CD14-positive monocyte (primary cell): ENCODE data around the gene ZNF423. TPM values are rescaled to one million over a fixed set of nuclear protein-coding genes. Genes with fewer than 3 reads are reported as not detected.

Experiments used
- DNase-seq, 3 donors: peaks; one replicate each; pipeline ENCODE4 v3.0.0-alpha.2; 2011 to 2022
- H2AFZ ChIP-seq: 2 replicates; pipeline ENCODE4 v1.6.0; 2012; ENCODE audit warnings: mild to moderate bottlenecking, low read depth, low read length, inconsistent platforms; ENCODE audit not compliant: insufficient read depth, poor library complexity, severe bottlenecking
- H3K27ac ChIP-seq, 2 donors: 1 replicate in 1 of 2; 2 replicates in 1 of 2; pipeline ENCODE4 v1.5.1; 2012 to 2013; ENCODE audit warnings: low read length in 2 of 2, control low read depth in 1 of 2, inconsistent platforms in 1 of 2, low read depth in 1 of 2, mild to moderate bottlenecking in 1 of 2
- H3K27me3 ChIP-seq, 2 donors: one replicate each; pipeline versions ENCODE4 v1.6.0 to v1.6.1; 2011 to 2013; ENCODE audit warnings: low read length in 2 of 2; ENCODE audit not compliant: control insufficient read depth in 2 of 2, insufficient read depth in 2 of 2
- H3K36me3 ChIP-seq, 2 donors: replicated peaks in 1 of 2; 1 replicate in 1 of 2; 2 replicates in 1 of 2; pipeline versions ENCODE4 v1.5.1 to v1.6.1; 2012 to 2013; ENCODE audit warnings: low read length in 2 of 2, control low read depth in 1 of 2, inconsistent platforms in 1 of 2, mild to moderate bottlenecking in 1 of 2; ENCODE audit not compliant: insufficient read depth in 2 of 2, control insufficient read depth in 1 of 2
- H3K4me1 ChIP-seq, 2 donors: 1 replicate in 1 of 2; 2 replicates in 1 of 2; pipeline versions ENCODE4 v1.5.1 to v1.6.1; 2012 to 2013; ENCODE audit warnings: low read length in 2 of 2, control low read depth in 1 of 2, inconsistent platforms in 1 of 2, mild to moderate bottlenecking in 1 of 2, moderate library complexity in 1 of 2; ENCODE audit not compliant: insufficient read depth in 2 of 2, control insufficient read depth in 1 of 2
- H3K4me2 ChIP-seq: replicated peaks from 2 replicates; pipeline ENCODE3; 2012; ENCODE audit warnings: low read length, moderate library complexity, mild to moderate bottlenecking; ENCODE audit not compliant: poor library complexity, severe bottlenecking; ENCODE audit errors: extremely low read depth
- H3K4me3 ChIP-seq, 3 experiments: fragments of 200-600 bp in 1 of 3; sonication (generic) in 1 of 3; replicated peaks in 1 of 3; 1 replicate in 2 of 3; 2 replicates in 1 of 3; pipeline ENCODE4 v1.5.1; 2011 to 2013; ENCODE audit warnings: low read length in 3 of 3, mild to moderate bottlenecking in 3 of 3, control low read depth in 2 of 3, low read depth in 2 of 3, inconsistent platforms in 1 of 3, moderate library complexity in 1 of 3
- H3K79me2 ChIP-seq: 2 replicates; pipeline ENCODE4 v1.6.0; 2012; ENCODE audit warnings: mild to moderate bottlenecking, control low read depth, inconsistent platforms, low read length, moderate library complexity; ENCODE audit not compliant: insufficient read depth
- H3K9ac ChIP-seq: 2 replicates; pipeline ENCODE4 v1.6.0; 2017; ENCODE audit warnings: low read length, mild to moderate bottlenecking; ENCODE audit not compliant: insufficient read depth, poor library complexity, severe bottlenecking
- H3K9me3 ChIP-seq, 2 donors: replicated peaks in 1 of 2; 1 replicate in 1 of 2; 2 replicates in 1 of 2; pipeline versions ENCODE4 v1.5.1 to v1.6.1; 2012 to 2013; ENCODE audit warnings: low read length in 2 of 2, control low read depth in 1 of 2; ENCODE audit not compliant: control insufficient read depth in 1 of 2, insufficient read depth in 1 of 2
- H4K20me1 ChIP-seq: 2 replicates; pipeline ENCODE4 v1.6.0; 2012; ENCODE audit warnings: mild to moderate bottlenecking, low read length, control low read depth, moderate library complexity; ENCODE audit not compliant: insufficient read depth
- H3K27ac Mint-ChIP-seq, 7 donors: one replicate each; pipeline ENCODE4 v1.8.0; 2020; ENCODE audit warnings: mild to moderate bottlenecking in 7 of 7, mixed read lengths in 7 of 7, moderate library complexity in 6 of 7, inconsistent platforms in 2 of 7
- H3K27me3 Mint-ChIP-seq, 3 donors: one replicate each; pipeline ENCODE4 v1.8.0; 2021 to 2022; ENCODE audit warnings: low read depth in 3 of 3, mild to moderate bottlenecking in 3 of 3, mixed read lengths in 3 of 3, moderate library complexity in 3 of 3, inconsistent platforms in 1 of 3
- H3K36me3 Mint-ChIP-seq, 2 donors: one replicate each; pipeline ENCODE4 v1.8.0; 2020; ENCODE audit warnings: mixed read lengths in 2 of 2, inconsistent platforms in 1 of 2, mild to moderate bottlenecking in 1 of 2
- H3K4me1 Mint-ChIP-seq: one replicate; pipeline ENCODE4 v1.8.0; 2020; ENCODE audit warnings: mild to moderate bottlenecking, mixed read lengths
- H3K4me3 Mint-ChIP-seq, 2 donors: one replicate each; pipeline ENCODE4 v1.8.0; 2020; ENCODE audit warnings: mild to moderate bottlenecking in 2 of 2, mixed read lengths in 2 of 2, moderate library complexity in 1 of 2
- H3K9me3 Mint-ChIP-seq, 7 donors: one replicate each; pipeline ENCODE4 v1.8.0; 2020 to 2022; ENCODE audit warnings: mixed read lengths in 7 of 7, mild to moderate bottlenecking in 6 of 7, moderate library complexity in 6 of 7, inconsistent platforms in 2 of 7
- whole genome bisulfite sequencing: methylation state at CpG from one replicate; pipeline ENCODE4 v1.1.5; 2013; ENCODE audit warnings: missing lambda C conversion rate; ENCODE audit not compliant: insufficient coverage; 5-methylcytosine and 5-hydroxymethylcytosine counted together
- intact Hi-C, 2 donors: fragments of 100-400 bp; cut with micrococcal nuclease; formaldehyde crosslinking; loops; one replicate each; pipeline versions ENCODE4 v1.15.0 to v1.15.1; 2023
- polyA plus RNA-seq, 3 donors: library from polyadenylated mRNA; depleted of rRNA in 1 of 3; unstranded in 2 of 3; stranded (reverse) in 1 of 3; fragments of 300-500 nt in 2 of 3; fragments of >200 nt in 1 of 3; fragmentation: Illumina TruSeq in 2 of 3; gene quantifications; 1 replicate in 2 of 3; 2 replicates in 1 of 3; pipeline ENCODE4 v1.2.3, GENCODE V29; 2012 to 2021
- TF ChIP-seq, protein P1 (sequence below): fragments of 200-600 bp; IDR thresholded peaks from one replicate; pipeline ENCODE4 v1.8.0; 2022; ENCODE audit warnings: antibody characterized with exemption, mild to moderate bottlenecking

The ZNF423 gene
- polyA plus RNA-seq, 3 donors: not detected

DNA sequence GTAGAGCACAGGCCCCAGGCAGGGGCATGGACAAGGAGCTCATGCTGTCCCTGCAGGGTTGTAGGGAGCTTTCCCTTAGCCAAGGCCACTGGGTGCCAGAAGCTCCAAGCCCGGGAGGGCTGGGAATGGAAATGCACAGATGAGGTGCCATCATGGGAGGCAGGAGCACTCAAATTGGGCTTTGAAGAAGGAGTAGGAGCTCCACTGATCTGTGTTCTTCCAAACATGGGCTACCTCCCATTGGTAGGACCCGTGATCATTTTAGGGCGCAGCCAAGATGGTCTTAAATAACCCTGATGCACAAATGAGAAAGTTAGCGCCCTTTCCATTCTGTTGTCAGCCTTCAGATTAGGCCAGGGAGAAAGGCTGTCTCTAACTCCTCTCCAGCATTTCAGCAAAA is 201.5 kb downstream of the ZNF423 start:
- Histone ChIP-seq H3K9me3 (no peaks in the 10 kb centered on the region), H3K36me3 (no peaks in the 10 kb centered on the region), H3K9ac (no peak overlapping the region), H3K27me3 (no peaks in the 10 kb centered on the region), H3K4me2 (no peak overlapping the region), H3K4me3 (no peak overlapping the region), H2AFZ (no peak overlapping the region), H4K20me1 (no peaks in the 10 kb centered on the region), H3K27ac (no peak overlapping the region), H3K4me1 (no peaks in the 10 kb centered on the region), H3K79me2 (no peaks in the 10 kb centered on the region)
- H3K4me3 Mint-ChIP-seq: no peak overlapping the region
- no peaks in the 10 kb centered on the region for H3K36me3 Mint-ChIP-seq
- 90% methylated on average over 1 of the region's 4 CpGs for WGBS
- no peak overlapping the region for H3K27ac Mint-ChIP-seq
- H3K4me1 Mint-ChIP-seq: no peaks in the 10 kb centered on the region
- intact Hi-C loops: no loop called here
- TF ChIP-seq, protein P1, sequence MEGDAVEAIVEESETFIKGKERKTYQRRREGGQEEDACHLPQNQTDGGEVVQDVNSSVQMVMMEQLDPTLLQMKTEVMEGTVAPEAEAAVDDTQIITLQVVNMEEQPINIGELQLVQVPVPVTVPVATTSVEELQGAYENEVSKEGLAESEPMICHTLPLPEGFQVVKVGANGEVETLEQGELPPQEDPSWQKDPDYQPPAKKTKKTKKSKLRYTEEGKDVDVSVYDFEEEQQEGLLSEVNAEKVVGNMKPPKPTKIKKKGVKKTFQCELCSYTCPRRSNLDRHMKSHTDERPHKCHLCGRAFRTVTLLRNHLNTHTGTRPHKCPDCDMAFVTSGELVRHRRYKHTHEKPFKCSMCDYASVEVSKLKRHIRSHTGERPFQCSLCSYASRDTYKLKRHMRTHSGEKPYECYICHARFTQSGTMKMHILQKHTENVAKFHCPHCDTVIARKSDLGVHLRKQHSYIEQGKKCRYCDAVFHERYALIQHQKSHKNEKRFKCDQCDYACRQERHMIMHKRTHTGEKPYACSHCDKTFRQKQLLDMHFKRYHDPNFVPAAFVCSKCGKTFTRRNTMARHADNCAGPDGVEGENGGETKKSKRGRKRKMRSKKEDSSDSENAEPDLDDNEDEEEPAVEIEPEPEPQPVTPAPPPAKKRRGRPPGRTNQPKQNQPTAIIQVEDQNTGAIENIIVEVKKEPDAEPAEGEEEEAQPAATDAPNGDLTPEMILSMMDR: no peak
- H3K27me3 Mint-ChIP-seq: peaks cover 4 to 6% (median 5%) of the 10 kb centered on the region in 3 donors
- no peak for DNase-seq
- H3K9me3 Mint-ChIP-seq: peaks cover 0 to 5% (median 0%) of the 10 kb centered on the region in 7 donors

DNA sequence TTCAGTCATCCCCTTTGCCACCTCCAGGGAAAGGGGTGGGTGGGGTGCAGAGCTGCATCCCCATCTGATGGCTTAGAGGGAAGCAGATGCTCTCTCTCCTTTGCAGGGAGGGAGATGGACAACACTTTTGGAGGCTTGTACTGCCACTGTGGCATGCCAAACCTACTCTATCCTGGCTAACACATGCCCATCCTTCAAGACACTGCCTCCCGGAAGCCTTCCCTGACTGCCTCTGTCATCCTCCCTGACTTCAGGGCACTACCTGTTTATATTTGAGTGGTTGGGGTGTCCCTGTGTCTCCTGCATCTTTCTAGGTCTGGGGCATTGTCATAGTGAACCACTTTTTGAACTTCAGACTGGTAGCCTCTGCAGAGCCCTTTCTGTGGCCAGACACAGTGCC is 202.3 kb downstream of the ZNF423 start:
- Histone ChIP-seq H3K79me2 (no peaks in the 10 kb centered on the region), H3K27me3 (no peaks in the 10 kb centered on the region), H3K4me3 (no peak overlapping the region), H3K27ac (no peak overlapping the region), H3K4me2 (no peak overlapping the region), H3K4me1 (no peaks in the 10 kb centered on the region), H4K20me1 (no peaks in the 10 kb centered on the region), H2AFZ (no peak overlapping the region), H3K9ac (no peak overlapping the region), H3K9me3 (no peaks in the 10 kb centered on the region), H3K36me3 (no peaks in the 10 kb centered on the region)
- H3K36me3 Mint-ChIP-seq: no peaks in the 10 kb centered on the region
- no peak for DNase-seq
- peaks cover 4 to 6% (median 5%) of the 10 kb centered on the region in 3 donors for H3K27me3 Mint-ChIP-seq
- H3K27ac Mint-ChIP-seq: no peak overlapping the region
- peaks cover 0 to 9% (median 1%) of the 10 kb centered on the region in 7 donors for H3K9me3 Mint-ChIP-seq
- intact Hi-C loops: no loop called here
- TF ChIP-seq, protein P1: no peak
- H3K4me3 Mint-ChIP-seq: no peak overlapping the region
- H3K4me1 Mint-ChIP-seq: no peaks in the 10 kb centered on the region
- WGBS: no CpG with 5 or more reads among the region's 1 CpG
